IPS-NIHi11 (cell line): ENCODE measurements around the gene CNOT1.
"Not testable (repeated sequence)": the region's sequence is repeated elsewhere in the genome, so short reads cannot be mapped to it uniquely, and the experiment has no call there.

Experiments
- DNase-seq: peaks from one replicate; pipeline ENCODE4 v3.0.0; 2012; ENCODE audit warnings: mixed read lengths, low spot score

CNOT1 gene

DNA sequence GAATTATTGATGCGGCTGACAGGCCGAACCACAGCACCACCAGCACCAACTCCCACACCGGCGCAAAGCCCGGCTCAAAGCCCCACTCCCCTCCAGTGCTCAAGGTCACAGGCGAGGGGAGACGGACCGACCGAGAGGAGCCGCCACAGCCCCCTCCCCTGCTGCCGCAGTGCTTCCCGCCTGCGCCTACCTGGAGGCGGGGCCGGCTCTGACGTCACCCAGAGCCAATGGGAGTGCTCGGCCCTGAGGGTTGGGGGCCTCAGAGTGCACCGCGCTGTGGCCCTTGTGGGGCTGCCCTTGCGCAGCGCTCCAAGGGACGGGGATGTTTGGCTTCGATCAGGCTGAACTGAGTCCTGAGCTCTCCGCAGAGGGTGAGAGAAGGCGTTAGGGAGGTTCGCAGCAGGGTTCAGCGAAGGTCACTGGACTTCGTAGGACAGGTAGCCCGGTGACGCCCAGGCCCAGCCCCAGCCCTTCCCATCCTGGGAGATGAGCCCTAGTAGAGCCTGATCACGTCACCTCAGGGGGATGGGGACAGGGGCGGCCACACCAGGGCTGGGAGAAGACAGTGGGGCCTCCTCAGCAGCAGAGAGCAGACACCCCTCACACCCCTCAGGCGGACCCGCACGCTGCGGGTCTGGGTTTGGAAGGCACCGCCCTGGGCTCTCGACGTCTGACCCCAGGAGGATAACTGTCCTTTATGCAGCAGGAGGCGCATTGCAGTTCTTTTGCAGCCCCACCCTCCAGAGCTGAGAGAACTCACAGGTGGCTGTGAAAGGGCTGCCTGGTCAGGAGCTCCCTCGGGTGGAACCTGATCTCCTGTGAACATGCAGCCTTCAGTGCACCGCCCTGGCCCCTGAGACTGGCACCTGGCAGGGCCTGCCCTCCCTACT lies 128.1 kb downstream of the CNOT1 start:
- DNase-seq, result peak; percentile 88

DNA sequence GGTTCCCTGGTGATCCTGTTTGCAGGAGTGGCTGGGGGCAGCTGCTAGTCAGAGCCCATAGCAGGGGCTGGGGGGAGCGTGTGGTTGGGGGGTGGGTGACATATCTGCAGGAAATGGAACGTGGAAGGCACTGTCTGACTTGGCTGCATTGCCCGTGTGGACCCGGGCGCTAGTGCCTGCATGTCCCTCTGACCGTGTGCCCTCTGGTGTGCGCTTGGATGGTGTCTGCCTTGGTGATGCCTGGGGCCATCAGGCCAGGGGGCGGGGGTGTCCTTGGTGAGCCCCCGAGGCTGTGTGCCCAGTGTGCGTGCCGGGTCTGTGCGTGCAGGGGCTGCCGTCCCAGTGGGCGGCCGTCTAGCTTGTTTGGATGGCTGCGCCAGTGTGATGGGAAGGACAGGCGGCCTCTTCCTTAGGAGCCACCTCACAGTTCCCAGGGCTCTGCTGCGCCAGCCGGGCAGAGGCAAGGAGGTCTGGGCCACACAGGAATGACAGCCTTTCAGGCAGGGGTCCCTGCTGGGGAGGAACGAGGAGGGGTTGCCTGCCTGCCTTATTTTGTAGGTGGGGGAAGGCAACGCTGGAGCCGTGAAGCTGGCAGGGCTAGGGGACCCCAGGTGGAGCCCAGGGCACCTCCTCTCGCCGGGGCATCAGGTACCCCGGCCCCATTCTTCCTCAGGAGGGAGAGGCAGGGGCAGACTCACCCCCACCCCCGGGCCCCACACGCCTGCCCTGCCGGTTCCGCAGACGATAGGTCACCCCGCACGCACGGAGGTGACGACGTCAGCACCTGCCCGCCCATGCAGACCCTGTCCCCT lies 129.0 kb downstream of the CNOT1 start:
- DNase-seq, result peak; percentile 51

DNA sequence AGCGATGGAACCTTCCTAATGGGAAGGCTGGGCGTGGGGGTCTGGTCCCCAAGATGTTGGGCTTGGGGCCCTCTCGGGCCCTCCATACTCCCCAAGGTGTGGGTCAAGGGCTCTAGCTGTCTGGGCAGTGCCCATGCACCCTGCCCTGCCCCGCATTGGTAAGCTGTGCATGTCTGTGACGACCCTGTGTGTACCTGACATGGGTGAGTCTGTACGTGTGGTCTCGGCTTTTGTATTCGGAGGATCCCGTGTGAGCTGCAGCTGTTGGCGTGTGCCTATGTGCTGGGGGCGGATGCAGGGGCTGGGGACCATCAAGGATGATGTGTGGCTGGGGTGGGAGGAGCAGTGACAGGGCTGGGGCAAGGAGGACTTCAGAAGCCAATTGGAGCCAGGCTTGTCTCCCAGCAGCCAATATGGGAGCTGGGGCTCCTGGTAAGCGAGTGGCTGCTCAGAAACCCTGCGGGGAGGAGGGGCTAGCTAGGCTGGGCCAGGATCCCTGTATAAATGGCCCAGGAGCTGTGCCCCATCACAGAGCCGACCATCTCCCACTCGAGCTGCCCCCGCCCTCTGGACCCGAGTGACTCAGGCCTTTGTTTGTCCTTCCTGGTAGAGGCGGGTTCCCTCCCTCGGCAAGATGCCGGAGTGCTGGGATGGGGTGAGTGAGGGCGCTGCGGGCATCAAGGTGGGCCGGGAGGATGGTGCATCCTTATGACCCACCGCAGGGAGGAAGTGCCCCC lies 129.8 kb downstream of the CNOT1 start, which contains the start of gene NDRG4:
TSS of gene NDRG4 (plus strand) at position 529 of the 737 bp plus-strand sequence. CDS start at position 635, 106 bp downstream.
- peak; percentile 90 for DNase-seq

DNA sequence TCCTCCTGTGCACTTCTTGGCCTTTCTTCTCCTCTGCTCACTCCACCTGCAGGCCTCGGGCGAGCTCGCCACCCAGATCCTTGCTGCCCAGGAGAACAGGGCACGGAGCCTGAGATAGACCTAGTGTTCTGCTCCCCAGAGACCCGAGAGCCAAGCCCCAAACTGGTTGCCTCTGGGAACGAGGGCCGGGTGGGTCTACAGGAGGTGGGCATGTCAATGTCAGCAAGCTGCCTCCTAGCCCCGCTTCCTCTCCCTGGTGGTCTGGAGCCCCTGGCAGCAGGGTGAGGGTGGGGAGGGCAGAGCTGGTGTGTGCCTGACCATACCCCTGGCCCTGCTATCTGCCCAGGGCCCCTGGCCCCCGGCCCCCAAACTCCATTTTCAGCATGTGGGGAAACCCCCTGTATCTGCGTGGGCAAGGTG lies 130.5 kb downstream of the CNOT1 start:
- no peak for DNase-seq

DNA sequence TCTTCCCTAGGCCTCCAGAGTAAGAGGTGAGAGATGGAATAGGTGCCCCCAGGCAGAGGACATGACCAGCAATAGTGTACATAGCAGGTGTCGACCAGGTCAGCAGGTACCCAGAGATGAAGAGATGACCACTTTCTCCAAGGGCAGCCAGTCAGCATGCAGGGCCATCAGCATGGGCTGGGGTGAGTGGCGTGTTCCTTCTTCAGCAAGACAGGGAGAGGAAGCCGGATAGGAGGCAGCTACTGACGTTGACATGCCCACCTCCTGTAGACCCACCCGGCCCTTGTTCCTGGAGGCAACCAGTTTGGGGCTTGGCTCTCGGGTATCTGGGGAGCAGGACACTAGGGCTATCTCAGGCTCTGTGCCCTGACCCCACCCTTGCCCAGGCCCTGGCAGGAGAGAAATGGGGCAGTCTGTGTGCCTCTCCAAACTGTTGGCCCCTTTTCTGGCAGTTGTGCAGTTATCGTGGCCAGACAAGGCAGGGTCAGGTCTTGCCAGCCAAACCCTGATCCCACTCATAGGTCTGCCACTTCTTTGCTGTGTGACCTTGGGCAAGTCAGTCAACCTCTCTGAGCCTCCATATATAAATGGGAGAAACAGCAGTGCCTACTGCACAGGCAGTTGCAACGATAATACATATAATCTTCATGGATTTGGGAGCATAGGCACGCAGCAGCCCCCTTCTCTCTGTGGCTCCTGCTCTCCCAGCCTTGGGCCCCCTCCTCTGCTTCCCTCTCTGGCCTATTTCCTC lies 131.1 kb downstream of the CNOT1 start:
- no peak for DNase-seq

DNA sequence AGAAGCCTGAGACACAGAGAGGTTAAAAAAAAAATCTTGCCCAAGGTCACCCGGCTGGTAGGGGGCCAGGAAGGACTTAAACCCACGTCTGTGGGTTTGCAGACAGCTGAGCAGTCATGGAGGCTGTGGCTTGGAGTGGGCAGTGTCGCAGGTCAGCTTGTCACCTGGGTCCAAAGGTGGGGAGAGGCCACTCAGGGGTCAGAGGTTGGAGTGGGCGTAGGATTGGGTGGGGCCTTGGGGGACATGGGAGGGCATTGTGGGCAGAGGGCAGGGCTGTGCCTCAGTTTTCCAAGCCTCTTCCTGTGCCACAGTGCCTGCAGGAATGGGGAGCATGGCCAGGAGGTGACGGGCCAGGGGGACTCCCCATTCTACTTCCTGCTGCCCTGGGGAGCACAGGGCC lies 131.7 kb downstream of the CNOT1 start:
- DNase-seq, result no peak

DNA sequence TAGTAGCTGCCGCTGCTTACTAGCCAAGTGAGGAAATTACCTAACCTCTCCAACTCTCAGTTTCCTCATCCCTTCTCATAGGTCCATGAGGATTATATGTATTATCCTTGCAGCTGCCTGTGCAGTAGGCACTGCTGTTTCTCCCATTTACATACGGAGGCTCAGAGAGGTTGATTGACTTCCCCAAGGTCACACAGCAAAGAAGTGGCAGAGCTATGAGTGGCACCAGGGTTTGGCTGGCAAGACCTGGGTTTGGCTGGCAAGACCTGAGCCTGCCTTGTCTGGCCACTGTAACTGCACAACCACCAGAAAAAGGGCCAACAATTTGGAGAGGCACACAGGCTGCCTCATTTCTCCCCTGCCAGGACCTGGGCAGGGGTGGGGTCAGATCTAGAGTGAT lies 132.2 kb downstream of the CNOT1 start:
- no peak for DNase-seq

DNA sequence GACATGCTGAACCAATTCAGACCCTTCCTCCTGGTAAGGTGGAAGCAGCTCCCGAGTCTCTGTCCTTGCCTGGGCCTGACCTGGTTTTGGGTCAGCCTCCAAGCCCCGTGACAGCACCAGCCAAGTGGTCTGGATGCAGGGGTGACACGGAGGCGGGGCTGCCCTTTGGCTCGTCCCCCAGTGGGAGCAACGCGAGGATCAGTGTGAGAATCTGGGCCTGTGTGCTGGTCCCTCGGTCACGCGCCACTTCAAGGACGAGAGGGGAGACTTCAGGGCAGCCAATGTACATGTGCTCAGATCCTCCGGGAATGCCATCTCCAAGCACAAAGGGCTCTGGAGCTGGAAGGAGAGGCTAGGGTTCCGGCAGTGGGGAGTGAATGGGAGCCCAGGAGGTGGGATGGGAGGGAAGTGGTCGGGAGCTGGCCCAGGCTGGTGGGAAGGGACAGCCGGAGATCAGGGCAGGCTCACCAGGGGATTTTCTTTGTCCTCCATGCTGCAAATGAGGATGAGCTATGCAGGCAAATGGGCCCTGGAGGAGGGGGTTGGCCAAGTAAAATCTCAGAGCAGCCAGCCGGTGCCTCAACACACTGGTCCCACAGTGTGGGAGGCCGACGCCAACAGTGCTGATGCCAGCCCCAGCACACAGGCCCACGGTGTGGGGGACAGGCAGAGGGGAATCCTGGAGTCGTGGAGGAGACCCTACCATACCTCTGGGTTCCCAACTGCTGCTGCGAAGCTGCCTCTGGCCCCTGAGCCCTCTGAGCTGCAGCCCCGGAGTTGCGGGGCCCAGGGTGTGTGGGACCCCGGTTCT lies 133.9 kb downstream of the CNOT1 start:
- no peak for DNase-seq

DNA sequence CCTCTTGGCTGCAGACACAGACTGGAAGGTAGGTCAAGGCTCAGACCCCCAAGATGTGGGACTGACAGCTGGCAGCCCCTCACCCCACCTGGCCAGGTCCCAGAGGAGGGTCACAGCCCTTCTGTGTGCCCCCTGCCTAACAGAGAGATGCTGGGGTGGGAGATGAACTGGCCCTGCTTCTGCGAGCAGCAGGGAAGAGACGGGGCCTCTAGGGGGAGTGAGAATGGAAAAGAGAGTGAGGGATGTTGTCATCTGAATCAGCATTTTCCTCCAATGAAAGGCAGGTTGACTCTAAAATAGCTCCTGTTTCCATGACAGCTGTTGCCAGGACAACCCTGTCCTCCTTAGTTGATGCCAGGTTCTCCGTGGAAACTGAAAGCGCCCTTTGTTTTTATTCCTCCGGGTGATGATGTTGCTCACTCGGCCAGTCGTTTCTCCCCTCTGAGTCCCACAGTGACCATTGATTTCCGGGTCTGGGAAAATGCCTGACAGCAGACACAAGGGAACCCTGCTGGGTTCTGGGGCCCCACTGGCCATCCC lies 134.6 kb downstream of the CNOT1 start:
- DNase-seq, result peak; percentile 91

DNA sequence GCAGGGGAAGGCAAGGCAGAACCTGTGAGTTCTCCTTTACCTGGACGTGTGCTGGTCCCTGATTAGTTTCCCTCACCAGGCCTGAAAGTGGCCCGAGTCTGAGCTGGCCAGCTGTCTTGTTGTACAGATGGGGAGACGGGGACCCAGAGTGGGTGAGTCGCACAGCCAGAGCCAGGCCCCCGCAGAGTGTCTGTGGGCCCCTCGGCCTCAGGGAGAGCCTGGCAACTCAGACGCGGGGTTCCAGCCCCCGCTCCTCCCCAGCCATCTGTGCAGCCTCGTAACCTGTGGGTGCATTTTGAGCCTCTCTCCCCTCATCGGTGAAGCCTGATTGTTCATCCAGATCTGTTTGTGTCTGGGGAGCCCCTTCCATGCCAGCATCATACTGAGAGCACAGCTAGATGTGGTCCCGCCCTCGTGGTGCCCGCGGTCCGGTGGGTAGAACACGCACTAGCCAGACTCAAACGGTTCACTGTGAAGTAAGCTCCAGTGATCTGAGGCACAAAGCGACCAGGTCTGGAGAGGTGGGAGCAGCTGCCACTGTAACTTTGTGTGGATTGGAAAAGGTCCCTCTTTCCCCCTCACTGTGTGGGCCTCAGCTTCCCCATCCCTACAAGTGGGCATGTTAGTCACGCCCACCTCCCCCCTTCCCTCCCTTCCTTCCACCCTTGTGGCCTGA lies 135.7 kb downstream of the CNOT1 start:
- DNase-seq, result no peak

DNA sequence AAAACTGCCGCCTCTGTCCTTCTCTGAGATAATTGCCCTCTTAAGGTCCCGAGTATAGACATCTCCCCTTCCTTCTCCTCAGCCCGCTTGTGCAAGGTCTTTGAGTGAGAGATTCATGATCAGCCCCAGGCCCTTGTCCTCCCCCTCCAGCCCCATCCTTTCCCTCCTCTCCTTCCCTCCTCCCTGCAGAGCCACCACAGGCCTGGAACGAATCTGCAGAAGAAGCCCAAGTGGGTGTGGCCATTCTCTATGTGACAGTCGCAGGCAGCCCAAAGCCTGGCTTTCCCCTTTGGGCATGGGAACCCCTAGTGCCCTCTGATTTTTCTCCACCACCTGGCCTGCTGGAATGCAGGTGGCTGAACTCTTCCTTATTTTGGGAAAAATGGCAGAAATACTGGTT lies 136.9 kb downstream of the CNOT1 start:
- no peak for DNase-seq

DNA sequence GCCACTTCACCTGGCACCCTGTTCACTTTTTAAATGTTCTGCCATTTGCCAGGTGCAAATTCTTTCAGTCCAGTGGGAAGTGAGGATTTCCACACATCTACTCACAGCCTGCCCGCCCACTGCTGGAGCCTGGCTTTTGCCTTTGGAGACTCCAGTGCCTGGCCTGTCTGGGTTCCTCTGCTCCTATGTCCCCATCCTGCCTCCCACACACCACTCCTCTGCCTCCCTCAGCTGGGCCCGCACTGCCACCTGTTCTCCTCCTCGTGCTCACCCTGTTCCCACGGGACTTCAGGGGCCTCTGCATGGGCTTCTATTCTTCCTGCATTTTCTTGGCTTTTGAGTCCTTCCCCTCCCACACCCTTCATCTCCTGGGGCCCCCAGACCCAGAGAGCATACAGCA lies 137.6 kb downstream of the CNOT1 start:
- DNase-seq, result no peak

DNA sequence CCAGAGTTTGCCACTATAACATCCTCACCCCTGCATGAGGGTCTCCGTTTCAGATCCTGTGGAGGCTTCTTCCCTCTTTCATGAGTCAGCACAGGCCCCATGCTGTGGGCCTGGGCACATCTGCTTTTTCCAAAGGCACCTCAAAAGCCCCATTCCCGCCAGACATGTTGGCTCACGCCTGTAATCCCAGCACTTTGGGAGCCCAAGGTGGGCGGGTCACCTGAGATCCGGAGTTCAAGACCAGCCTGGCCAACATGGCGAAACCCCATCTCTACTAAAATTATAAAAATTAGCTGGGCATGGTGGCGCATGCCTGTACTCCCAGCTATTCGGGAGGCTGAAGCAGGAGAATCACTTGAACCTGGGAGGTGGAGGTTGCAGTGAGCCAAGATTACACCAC lies 139.1 kb downstream of the CNOT1 start:
- not testable (repeated sequence) for DNase-seq

DNA sequence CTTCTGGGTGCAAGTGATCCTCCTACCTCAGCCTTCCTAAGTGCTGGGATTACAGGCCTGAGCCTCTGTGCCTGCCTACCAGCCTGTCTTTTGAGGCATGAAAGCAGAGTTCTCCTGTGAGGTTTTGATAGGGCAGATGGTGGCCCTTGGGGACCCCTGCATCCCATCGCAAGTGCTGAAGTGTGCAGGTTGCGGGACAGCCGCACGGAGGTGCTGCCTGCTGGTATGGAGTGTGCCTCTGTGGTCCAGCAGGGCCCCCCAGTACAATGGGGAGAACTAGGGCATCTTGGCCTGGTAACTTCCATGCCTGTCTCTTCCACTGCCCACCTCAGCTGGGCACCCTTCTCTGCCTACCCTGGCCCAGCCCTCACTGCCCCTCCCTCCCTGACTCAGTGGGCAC lies 139.6 kb downstream of the CNOT1 start:
- no peak for DNase-seq

DNA sequence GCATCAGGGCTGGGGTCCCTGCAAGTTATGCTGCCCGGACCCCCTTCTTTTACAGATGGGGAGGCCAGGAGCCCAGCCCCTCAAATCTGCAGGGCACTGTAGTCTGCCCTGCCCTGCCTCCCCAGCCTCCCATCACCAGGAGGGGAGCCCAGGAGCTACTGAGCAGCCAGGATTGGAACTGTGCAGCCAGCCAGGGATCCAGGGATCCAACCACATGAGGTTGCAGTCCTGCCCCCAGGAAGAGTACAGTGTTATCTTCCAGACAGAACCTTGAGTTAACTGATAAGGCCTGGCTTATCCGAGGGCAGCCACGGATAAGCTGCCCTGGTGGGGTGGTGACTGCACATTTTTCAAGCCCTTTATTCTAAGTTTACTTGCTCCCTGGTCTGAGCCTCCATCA lies 141.1 kb downstream of the CNOT1 start:
- no peak for DNase-seq

DNA sequence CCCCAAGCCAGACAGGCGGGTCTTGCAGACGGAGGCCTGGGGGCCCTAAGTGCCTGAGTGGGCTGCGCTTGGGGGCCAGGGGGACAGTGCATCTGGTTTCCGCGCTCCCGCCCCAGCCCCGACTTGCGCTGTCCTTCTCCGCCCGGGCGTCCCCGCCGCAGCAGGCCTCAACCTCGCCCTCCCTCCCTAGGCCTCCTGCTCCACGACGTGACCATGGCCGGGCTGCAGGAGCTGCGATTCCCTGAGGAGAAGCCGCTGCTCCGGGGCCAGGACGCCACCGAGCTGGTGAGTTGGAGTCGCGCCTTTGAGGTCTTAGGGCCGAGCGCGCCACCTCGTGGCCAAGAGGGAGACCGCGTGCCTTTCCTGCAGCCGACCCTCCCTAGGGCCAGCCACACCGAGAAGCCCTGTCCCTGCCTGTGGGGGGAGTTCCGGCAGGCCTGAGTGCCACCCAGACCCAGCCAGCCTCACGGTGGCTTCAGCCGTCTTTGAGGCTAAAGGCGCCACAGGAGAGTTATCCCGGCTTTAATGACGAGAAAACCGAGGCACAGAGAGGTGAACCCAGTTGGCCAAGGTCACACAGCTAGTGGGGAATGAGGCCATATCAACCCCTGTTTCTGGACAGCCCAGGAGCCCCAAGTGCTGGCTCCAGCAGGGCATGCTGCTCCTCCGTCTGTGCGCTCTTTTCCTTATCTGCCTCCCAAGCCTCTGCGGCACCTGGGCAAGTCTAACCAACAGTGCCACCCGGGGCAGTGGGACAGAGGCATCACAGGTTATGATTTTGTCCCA lies 141.9 kb downstream of the CNOT1 start:
- DNase-seq, result peak; percentile 95

DNA sequence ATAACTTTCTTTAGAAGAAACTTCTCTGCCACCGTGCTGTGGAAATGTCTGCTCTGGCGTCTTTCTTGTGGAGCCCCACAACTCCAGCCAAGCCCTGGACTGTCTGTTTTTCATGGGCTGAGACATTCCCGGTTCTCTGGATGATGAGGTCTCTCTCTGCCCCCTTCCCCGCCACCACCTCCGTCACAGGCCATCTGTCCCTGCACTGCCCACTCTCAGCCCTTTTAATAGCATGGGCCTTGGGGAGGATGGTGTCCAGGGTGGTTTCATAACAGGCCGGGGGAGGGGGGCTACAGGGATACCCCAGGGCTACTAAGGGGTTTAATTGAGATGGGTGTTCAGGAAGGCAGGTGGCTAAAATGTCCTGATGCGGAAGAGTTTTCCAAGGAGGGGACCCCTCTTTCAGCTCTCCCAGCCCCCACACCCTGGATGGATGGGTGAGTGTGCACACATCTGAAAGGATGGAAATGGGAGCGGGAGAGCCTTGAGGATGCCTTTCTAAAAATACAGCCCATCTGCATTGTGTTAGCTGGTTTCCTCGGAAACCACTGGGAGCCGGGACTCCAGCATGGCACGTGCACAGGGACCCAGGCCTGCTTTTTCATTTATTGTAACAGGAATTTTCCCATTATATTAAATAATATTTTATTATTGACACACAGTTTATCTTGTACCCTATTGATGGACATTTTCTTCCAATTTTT lies 144.3 kb downstream of the CNOT1 start:
- DNase-seq, result no peak

DNA sequence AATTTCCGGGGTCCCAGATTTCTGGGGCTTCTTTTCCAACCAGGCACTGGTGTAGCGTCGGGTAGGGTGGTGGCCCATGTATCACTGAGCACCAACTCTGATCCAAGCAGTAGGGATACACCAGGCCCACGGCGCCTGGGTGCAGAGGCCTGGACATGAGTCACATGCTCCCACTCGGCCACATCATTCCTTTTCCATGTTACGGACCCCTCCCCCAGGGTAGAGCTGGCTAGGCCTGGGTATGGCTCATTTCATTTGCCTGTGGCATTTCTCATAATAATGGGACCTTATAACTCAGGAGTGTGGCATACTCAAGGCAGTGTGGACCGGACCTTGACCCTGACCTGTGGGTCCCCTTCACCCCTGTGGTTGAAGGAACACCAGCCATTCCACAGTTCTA lies 147.7 kb downstream of the CNOT1 start:
- no peak for DNase-seq
